ENCODE measurements around the gene S1PR5.
"Not testable (repeated sequence)": the region's sequence is repeated elsewhere in the genome, so short reads cannot be mapped to it uniquely, and the experiment has no call there.

S1PR5 gene

DNA sequence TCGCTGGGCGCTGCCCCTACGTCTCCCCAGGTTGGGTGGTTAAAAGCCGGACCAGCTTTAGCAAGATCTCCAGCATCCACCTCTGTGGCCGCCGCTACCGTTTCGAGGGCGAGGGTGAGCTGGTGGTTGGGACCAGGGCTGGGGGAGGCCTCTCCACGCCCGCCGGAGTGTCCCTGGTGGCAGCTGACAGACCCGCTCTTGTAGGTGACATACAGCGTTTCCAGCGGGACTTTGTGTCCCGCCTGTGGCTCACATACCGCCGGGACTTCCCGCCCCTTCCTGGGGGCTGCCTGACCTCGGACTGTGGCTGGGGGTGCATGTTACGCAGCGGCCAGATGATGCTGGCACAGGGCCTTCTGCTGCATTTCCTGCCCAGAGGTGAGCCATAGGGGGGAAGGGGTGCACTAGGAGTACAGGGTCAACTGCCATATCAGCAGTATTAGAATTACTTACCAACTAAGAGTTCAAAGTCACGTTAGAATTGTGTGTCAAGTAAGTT is 27.6 kb upstream of the S1PR5 start:
- in situ Hi-C loops (cut with MboI; ENCODE audit: low sequenced_read_pairs) = no loop called here

GRCh38 chr19:10544242-10544752 is 27.1 kb upstream of the S1PR5 start:
- in situ Hi-C loops (cut with MboI; ENCODE audit: low sequenced_read_pairs) = no loop called here

- in situ Hi-C loops (cut with MboI; ENCODE audit: low sequenced_read_pairs) = no loop called here
Observed at GRCh38 chr19:10543420-10544241, 26.4 kb upstream of the S1PR5 start, which contains the start of gene ATG4D. Gene ATG4D, plus strand, starts transcription at chr19:10543904. Its CDS starts 187 bp downstream, at chr19:10544091.

- in situ Hi-C loops (cut with MboI; ENCODE audit: low sequenced_read_pairs) = no loop called here
Observed at GRCh38 chr19:10543059-10543419, 25.8 kb upstream of the S1PR5 start.

GRCh38 chr19:10539016-10539415 is 21.8 kb upstream of the S1PR5 start:
- in situ Hi-C loops (cut with MboI; ENCODE audit: low sequenced_read_pairs) = not testable (repeated sequence)

GRCh38 chr19:10538204-10538983 is 21.1 kb upstream of the S1PR5 start:
- in situ Hi-C loops (cut with MboI; ENCODE audit: low sequenced_read_pairs) = no loop called here

DNA sequence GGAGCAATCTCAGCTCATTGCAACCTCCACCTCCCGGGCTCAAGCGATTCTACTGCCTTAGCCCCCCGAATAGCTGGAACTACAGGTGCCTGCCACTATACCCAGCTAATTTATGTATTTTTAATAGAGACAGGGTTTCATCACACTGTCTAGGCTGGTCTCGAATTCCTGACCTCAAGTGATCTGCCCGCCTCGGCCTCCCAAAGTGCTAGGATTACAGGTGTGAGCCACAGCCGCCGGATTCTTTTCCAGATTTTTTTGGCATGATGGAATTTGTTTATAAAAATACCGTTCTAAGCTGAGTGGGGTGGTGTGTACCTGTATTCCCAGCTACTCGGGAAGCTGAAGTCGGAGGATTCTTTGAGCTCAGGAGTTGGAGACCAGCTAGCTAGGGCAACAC is 20.4 kb upstream of the S1PR5 start:
- in situ Hi-C loops (cut with MboI; ENCODE audit: low sequenced_read_pairs) = no loop called here

- in situ Hi-C loops (cut with MboI; ENCODE audit: low sequenced_read_pairs) = no loop called here
Observed at GRCh38 chr19:10535613-10536012, 18.4 kb upstream of the S1PR5 start.

DNA sequence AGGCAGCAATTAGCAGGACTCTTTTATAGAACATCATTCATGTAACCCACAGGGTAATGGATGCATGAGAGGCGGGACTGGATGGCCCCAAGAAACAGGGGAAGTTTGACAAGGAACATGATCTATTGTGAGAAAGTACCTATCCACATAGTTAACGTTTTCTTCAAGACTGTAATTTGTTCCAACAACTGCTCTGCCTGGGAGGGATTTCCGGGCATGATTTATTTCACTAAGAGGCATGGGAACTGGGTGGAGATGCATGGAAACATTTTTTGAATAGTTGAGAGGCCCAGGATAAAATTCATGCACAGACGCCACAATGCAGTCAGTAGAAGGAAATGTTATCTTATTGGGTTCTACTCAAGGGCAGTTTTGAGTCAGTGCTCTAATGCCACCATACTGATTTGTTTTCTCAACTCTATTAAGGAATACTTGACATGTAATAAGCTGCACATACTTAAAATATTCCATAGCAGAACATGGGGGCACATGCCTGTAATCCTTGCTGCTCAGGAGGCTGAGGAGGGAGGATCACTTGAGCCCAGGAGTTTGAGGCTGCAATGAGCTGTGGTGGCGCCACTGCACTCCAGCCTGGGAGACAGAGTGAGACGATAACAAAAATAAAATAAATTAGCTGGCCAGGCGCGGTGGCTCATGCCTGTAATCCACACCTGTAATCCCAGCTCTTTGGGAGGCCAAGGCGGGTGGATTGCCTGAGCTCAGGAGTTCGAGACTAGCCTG is 16.6 kb upstream of the S1PR5 start:
- in situ Hi-C loops (cut with MboI; ENCODE audit: low sequenced_read_pairs) = no loop called here

DNA sequence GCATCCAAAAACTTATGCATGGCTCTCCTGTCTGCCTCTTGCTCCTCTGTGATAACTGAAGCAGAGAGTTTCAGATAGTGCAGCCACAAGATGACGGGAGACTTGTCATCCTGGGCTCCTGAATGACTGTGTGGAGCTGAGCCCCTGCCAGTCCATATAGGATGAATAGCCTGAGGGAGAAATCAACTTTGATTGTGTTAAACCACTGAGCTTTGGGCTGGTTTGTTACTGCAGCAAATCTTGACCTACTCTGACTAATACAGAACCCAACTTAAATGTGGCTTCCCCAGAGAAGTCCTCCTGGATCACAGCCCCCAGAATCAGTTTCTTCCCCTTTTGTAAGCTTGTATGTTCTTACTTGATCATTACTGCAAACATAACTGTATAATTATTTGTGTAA is 15.2 kb upstream of the S1PR5 start:
- in situ Hi-C loops (cut with MboI; ENCODE audit: low sequenced_read_pairs) = no loop called here

DNA sequence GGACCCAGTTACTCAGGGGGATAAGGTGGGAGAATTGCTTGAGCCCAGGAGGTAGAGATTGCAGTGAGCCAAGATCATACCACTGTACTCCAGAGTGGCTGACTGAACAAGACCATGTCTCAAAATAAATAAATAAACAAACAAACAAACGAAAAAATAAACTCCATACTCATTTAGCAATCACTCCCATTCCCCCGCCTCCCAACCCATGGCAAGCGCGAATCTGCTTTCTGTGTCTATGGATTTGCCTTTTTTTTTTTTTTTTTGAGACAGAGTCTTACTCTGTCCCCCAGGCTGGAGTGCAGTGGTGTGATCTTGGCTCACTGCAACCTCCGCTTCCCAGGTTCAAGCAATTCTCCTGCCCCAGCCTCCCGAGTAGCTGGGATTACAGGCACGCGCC is 9.6 kb upstream of the S1PR5 start:
- in situ Hi-C loops (cut with MboI; ENCODE audit: low sequenced_read_pairs) = not testable (repeated sequence)

GRCh38 chr19:10525636-10526035 is 8.4 kb upstream of the S1PR5 start:
- in situ Hi-C loops (cut with MboI; ENCODE audit: low sequenced_read_pairs) = no loop called here

GRCh38 chr19:10523135-10523636 is 5.9 kb upstream of the S1PR5 start:
- in situ Hi-C loops (cut with MboI; ENCODE audit: low sequenced_read_pairs) = no loop called here

DNA sequence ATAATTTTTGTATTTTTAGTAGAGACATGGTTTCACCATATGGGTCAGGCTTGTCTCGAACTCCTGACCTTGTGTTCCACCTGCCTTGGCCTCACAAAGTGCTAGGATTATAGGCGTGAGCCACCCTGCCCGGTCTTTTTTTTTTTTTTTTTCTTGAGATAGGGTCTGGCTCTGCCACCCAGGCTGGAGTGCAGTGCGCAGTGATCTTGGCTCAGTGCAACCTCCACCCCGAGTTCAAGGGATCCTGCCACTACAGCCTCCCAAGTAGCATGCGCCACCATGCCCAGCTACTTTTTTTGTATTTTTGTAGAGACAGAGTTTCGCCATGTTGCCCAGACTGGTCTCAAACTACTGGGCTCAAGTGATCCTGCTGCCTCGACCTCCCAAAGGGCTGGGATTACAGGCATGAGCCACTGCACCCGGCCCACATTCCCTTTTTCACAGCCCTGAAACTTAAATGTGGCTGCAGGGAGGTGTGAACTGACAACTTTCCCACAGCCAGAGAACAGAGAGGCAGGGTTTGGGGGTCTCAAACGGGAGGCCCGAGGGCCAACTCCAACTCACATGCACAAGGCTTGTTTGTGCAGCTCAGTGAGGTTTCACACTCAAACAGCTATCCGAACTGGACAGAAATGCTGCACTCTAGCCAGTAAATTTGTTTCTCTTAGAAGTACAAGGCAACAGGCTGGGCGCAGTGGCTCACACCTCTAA is 4.4 kb upstream of the S1PR5 start:
- in situ Hi-C loops (cut with MboI; ENCODE audit: low sequenced_read_pairs) = no loop called here

- in situ Hi-C loops (cut with MboI; ENCODE audit: low sequenced_read_pairs) = no loop called here
Observed at GRCh38 chr19:10520652-10521318, 3.5 kb upstream of the S1PR5 start.

DNA sequence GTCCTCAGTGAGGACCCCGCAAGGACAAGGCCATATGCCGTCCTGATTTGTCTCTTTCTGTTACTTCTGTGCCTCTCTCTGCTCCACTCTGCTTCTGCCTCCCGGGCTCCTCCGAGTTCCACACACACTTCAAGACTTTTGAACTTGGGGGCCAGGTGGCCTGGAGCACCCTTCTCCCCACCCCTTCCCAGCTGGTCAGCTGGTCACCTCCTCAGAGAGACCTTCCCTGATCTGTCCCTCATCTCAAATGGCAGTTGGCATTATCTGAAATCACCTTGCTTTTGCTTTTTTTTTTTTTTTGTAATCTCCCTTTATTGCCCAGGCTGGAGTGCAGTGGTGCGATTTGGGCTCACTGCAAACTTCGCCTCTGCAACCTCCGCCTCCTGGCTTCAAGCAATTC is 2.2 kb upstream of the S1PR5 start:
- in situ Hi-C loops (cut with MboI; ENCODE audit: low sequenced_read_pairs) = no loop called here

- in situ Hi-C loops (cut with MboI; ENCODE audit: low sequenced_read_pairs) = no loop called here
Observed at GRCh38 chr19:10518444-10519361, 1.5 kb upstream of the S1PR5 start.

DNA sequence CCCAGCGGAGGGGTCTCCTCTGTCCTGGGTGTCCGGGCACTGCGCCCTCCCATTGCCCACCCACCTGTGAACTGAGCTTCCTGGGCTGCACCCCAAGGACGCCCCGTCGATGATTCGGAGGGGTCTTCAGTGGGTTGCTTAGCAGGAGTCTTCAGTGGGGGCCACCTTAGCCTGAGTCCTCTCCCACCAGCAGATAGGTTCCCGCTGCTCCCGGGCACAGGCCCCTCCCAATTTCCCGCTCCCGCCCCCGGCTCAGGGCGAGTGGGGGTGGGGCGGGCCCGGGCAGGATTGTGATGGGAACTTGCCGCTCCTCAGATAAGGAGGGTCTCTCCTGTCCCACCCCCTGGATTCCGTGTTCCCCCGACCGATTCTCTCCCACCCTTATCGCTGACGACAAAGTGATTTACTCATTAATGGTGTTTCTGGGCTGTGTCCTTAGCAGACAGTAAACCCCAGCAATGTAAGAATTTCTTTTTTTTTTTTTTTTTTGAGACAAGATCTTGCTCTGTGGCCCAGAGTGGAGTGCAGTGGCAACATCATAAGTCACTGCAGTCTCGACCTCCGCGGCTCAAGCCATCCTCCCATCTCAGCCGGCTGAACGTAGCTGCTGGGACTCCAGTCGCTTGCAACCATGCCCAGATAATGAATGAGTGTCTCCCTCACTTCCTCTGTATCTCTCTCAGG is 655 bp upstream of the S1PR5 start:
- in situ Hi-C loops (cut with MboI; ENCODE audit: low sequenced_read_pairs) = no loop called here
